ENCODE data around the gene PNLIPRP2.

The PNLIPRP2 gene

GRCh38 chr10:116686632-116687031 is 65.9 kb downstream of the PNLIPRP2 start:
- DNase-seq = no peak

- no peak for DNase-seq
Observed at GRCh38 chr10:116687633-116688032, 66.9 kb downstream of the PNLIPRP2 start.

GRCh38 chr10:116688241-116688711 is 67.5 kb downstream of the PNLIPRP2 start:
- DNase-seq = no peak

- no peak for DNase-seq
Observed at GRCh38 chr10:116688741-116689495, 68.2 kb downstream of the PNLIPRP2 start.

- DNase-seq = no peak
Observed at GRCh38 chr10:116689744-116690143, 69.0 kb downstream of the PNLIPRP2 start.

GRCh38 chr10:116690356-116691322 is 69.9 kb downstream of the PNLIPRP2 start:
- DNase-seq = no peak

- DNase-seq = no peak
Observed at GRCh38 chr10:116691635-116692034, 70.9 kb downstream of the PNLIPRP2 start.

GRCh38 chr10:116692225-116692624 is 71.5 kb downstream of the PNLIPRP2 start:
- DNase-seq = no peak

- DNase-seq = no peak
Observed at GRCh38 chr10:116694243-116694926, 73.6 kb downstream of the PNLIPRP2 start.
